GF-D8 (cell line): ENCODE results near the gene ARL4A.
"Not testable (repeated sequence)": the region's sequence is repeated elsewhere in the genome, so short reads cannot be mapped to it uniquely, and the experiment has no call there.

Source experiments
- DNase-seq: peaks from one replicate; lab custom pipeline; 2025; lab: John Stamatoyannopoulos, UW

The ARL4A gene, protein sequence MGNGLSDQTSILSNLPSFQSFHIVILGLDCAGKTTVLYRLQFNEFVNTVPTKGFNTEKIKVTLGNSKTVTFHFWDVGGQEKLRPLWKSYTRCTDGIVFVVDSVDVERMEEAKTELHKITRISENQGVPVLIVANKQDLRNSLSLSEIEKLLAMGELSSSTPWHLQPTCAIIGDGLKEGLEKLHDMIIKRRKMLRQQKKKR

DNA sequence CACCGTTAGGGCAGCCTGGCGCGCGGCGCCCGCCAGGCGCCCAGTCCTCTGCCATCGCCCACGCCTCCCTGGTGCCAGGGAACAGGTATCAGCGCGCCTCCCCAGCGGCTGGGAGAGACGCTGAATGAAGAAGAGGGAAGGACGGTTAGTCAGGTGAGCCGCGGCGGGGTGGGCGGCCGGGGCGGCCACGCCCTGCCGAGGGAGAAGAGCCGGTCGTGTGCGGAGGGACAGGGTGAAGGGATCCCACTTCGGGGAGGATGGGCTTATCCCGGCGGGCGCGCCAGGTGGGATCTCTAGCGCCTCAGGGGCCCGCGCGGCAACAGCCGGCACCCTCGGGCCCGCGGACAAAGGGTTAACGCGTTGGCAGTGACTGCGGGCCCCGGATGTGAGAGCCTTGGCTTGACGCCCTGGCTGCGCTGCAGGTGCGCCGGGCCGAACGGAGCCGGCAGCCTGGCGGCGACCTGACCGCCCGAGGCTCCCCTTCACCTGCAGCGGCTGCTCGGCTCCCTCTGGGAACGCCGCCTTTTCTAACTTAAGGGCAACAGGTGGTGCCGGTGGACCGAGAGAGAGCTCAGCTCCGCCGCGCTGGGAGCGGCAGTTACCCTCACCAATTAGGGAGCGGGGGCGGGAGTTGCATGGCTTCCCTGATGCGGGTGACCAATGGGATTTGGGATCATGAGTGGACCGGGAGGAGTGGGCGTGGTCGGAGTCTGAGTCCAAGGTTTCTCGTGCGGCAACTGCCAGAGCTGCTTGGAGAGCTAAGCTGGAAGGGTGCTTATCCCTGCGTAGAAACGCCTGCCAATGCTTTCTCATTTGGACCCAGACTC, at the start of gene ARL4A:
ARL4A (plus strand) TSS at position 743 of the 827 bp plus-strand sequence. CDS start 622 bp downstream, outside the sequence.
- DNase-seq, result peak; percentile 95

DNA sequence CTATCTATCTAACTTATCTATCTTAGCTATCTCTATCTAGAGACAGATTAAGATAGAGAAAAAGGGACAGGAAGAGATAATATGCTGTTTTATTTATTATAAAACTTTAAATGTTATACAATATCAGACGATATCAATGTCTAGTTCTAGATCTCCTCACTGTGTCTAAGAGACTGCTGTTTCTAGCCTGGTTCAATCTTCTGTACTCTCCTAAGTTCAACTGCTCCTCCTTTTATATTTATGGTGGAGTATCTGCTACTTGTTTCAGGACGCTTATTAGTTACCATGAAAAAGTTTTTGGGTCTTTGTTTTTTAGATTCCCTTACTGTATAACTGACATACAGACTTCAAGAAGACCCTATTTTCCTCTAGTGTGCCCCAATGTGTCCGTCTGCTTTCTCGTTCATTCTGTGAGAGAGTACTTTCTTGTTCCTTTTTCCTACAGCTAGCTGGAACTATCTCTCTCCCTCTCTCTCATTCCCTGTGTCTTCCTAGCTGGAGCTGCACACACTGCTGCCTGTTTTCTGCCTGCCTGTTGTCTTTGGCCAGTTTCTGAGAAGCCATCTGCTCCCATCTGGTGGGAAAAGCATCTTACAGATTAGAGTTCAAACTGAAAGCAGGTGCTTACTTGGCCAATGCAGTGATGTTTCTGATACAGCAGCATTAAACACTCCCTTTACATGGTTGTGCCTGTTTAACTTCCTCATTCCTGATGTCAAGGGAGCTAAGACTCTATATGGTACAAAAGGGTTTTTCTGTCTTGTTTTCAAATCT, 49.4 kb upstream of the ARL4A start:
- no peak for DNase-seq

DNA sequence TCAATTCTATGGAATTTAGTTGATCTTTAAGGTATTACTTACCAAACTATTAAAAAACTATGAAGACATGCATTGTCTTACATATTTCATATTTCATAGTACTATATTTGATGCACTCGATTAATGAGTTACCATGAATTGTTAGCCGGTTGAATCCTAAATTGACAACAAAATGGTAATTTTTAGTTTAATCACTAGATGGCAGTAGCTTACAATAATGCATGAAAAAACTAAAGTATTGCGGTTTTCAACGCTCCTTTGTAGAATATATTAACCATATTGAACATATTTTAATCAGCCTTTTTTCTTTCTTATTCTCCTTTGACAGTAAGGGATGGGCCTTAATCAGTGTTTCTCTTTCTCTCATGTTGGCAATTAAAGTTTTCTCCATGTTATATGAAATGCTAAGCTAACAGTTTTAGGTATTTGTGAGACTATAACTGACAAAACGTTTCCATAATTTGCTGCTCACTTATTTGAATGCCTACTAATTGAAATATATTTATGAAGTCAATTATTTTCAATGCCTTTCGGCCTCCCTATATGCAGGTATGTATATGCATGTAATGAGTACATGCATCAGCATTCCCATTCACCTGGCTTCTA, 48.5 kb upstream of the ARL4A start:
- DNase-seq, result peak; percentile 21

DNA sequence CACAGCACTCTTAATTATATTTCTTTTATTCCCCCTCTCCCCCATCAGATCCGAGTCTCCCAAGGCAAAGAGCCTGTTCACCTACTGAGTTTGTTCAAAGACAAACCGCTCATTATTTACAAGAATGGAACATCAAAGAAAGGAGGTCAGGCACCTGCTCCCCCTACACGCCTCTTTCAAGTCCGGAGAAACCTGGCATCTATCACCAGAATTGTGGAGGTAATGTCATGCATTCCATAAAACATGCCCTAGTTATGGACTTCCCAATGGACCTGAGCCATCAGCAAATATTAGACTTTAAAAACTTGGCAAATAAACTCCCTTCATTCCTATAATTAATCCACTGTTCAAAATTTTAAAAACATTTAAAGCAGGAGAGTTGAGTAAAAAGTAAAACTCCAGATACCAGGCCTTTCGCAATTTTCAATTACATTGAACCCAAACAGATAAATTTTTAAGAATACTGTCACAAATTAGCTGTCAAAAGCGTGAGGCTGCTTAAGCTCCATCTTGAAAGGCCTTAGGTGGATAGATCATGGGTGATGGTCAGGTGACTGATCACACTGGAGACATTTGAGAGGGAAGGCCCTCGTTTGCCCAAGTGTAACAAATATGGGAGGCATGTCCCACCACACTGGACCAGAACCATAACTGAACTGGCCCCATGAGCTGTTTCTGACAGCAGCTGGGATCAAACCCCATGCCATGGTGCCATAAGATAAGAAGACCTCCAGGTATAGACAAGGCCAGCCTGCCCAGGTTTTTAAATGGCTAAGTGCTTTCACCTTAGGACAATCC, 46.9 kb upstream of the ARL4A start:
- no peak for DNase-seq

DNA sequence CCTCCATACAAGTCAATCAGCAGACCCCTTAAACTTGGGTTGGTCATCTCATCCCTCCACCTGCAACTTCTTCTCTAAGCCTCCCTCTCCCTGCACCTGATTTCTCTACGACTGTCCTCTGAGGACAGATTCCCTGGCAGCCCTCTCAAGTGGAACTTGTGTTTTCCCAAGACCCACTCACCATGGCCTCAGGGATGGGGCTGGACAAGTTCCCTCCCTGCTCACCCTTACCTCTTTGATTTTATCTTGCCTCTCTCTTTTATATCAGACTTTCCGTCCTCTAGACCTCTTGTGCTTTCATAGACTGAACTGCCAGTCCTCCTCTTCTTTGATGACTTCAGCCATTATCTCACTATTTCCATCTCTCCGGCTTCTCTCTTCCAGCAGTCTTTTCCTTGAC, 46.2 kb upstream of the ARL4A start:
- no peak for DNase-seq

DNA sequence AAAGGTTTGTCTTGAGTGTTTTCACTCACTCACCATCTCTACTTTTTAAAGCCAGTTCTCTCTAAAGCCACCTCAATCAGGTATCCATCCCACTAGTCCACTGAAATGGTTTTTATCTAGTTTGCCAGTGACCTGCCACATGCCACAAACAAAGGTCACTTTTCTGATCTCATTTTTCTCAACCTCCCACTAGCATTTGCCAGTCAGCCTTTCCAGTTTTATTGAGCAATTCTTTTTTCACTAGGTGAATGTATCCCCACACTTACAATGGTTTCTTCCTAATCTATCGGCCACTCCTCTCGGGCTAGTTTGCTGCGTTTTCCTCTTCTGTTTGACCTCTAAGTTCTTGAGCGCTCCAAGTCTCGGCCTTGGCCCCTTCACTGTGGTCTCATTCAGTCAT, 44.9 kb upstream of the ARL4A start:
- no peak for DNase-seq

DNA sequence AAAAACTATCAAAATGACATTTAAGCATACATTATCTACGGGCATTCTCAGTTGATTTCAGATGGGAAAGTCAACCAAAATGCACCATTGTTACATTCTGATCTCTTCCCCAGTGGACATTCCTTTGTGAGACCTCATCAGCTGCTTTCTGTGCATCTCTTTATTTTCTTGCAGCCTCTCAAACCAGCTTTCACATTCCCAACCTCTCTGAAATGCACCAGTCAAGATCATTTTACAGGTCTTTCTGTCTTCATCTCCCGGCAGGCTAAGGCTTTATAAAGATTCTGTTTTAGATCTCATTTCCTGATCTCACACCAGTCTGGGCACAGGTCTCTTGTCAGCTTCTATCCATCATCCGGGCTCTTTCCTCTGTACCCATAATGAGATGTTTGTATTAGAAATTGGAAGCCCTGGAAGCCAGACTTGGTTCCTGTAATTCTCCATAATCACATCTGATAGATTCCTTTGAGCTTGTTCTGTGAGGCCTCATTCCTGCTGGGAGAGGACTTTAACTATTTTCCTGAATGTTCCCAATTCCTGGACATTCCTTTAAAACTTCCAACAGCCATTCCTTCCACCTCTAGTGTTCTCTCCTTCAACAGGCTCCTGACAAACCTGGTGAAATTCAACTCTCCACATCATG, 44.3 kb upstream of the ARL4A start:
- no peak for DNase-seq

DNA sequence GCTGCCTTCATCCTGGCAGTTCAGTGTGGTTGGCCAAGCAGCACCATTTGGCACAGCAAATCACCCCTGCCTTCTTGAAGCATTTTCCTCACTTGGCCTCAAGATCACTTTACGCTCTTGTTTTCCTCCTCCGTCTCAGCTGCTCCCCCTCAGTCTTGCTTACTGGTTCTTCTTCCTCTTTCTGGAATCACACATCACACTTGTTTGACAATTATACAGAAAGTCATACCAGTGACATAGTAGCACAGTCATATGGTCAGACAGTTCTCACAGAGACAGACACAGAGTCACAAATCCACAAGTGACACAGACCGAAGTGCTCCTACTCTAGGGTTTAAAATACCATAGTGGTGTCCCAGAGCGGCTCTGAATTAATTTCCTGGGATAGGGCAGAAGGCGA, 43.8 kb upstream of the ARL4A start:
- no peak for DNase-seq

DNA sequence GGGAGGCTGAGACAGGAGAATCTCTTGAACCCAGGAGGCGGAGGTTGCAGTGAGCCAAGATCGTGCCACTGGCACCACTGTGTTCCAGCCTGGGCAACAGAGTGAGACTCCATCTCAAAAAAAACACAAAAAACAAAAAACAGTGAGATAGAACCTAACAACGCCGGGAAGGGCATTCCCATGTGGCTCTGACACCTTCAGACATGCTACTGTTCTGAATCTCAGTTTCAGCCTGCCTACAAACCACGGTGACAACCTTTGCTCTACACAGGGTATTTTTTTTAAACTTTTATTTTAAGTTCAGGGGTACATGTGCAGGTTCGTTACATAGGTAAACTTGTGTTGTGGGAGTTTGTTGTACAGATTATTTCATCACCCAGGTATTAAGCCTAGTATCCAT, 42.2 kb upstream of the ARL4A start:
- DNase-seq, result not testable (repeated sequence)

DNA sequence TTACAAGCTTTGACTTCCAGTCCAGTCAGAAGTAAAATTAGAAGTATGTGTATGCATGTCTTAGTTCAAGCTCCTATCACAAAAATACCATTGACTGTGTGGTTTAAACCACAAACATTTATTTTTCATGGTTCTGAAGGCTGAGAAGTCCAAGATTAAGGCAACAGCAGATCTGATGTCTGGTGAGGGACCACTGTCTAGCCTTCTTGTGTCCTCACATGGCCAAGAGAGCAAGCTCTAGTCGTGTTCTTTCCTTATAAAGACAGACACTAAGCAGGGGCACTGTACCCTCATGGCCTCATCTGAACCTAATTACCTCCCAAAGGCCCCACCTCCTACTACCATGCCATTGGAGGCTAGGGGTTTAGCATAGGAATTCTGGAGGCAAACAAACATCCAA, 41.3 kb upstream of the ARL4A start:
- no peak for DNase-seq

DNA sequence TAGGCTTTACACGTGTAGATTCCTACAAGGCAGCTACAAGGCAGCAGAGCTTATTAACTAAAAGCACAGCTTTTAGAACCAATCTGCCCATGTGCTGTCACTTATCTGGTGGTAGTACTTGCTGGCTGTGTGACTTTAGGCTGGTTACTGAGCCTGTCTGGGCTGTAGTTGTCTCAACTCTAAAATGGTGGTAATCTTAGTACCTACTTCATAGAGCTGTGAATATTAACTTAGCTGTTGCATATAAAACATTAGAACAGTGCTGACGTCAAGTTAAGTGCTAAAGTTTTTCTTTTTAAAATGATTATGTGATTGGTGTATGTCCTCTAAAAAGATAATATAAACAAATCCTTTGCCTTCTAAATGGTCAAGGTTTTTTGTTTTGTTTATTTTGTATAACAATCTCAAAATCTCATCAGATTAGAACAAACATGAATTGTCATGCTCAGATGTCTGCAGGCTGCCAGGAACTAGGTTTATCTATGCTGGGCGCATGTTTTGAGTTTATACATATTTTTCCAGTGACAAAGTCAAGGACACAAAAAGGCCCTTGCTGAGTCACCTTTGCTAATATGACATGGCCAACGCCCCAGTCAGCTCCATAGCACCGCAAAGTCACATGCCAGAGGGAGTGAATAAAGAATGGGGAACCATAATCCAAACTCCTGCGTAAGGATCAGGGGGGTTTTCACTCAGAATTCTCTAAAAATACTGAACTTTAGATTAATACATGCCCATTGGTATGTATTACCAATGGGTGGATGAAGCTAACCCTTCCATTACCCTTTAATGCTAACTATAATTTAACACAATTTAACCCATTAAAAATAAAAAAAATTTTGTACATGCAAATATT, 39.8 kb upstream of the ARL4A start:
- no peak for DNase-seq

DNA sequence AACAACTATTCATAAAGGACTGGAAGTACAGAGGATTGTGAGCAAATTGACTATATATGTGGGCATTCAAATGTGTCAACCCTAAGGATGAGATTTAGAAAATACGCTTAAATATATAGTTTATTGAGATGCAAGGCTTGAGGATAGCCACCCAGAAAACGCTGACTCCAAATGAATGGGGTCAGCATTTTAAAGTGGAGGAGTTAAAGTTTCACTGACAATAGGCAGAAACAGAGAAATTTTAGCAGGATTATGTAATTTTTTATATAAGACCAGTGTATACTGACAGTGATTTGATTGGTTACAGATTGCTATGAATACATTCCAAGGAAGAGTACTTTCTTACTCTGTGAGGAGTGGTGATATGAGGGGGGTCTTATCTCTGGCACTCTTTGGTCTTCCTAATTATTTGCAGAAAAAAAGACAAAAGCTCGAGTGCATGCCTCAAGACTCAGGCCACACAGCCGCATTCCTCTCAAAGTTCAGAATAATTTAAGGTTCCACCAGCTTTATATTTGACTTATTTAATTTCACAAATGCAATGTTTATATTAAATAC, 38.6 kb upstream of the ARL4A start:
- DNase-seq, result no peak

DNA sequence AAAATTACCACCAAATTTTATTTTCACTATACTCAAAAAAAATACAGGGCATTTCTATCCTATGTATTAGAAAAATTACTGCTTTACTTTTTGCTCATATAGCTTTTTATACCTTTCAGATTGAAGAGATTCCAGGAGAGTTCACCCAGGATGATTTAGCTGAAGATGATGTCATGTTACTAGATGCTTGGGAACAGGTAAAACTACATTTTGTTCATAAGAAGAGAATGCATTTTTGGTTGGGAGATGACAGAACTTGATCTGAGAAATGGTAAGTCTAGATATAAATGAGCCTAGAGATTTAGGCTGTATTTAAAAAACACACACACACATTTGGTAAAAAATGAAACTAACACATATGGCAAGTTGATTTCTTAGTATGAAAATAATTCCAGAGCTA, 38.1 kb upstream of the ARL4A start:
- no peak for DNase-seq

DNA sequence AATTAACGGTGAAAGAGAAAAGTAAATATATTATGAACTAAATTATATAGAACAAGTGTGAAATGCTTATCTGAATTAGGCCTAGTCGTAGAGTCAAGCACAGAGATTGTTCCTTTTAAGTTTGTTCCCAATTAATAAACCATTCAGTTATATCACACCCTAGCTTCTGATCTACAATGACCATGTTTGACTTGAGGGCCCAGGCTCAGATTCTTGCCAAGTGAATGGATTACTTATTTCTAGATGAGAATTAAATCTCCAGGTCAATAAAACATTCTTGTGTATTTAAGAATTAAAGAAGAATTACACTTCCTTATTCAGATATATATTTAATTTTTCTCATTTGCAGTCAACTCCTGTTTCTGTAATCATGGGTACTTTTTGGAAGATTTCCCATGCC, 37.4 kb upstream of the ARL4A start:
- DNase-seq, result no peak

DNA sequence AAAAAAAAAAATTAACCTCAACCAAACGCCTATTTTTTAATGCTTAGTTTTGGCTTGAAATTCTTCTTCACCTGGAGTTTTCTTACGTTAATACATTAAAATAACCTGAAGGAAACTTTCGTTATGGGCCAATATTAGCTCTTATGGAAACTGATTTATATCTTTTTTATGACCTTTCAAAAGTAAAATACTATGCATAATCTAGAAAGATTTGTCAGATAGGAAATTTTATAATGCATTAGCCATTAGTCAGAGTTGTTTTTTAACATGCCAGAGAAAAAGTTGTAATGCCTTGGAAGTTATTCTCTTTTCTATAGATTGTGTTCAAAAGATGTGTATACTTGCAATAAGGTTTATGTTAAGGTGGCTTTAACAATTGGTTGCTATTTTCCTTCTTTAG, 34.3 kb upstream of the ARL4A start:
- no peak for DNase-seq

DNA sequence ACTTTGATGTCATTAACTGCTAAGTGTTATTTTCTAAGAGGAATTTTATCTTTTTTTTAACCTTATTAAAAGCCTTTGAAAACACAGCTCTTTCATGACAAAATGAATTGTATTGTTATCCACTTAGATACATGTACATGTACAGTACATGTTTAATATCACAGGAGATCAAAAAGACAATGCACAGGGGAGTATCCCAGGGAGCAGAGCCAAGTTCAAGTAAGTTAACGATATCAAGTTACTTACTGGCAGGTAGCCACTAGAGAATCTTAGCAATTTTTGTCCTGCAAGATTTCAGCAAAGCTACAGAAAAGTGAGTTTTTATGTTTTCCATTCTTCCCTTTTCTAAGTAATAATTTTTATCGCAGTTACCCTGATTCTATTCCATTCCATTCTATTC, 33.9 kb upstream of the ARL4A start:
- no peak for DNase-seq

DNA sequence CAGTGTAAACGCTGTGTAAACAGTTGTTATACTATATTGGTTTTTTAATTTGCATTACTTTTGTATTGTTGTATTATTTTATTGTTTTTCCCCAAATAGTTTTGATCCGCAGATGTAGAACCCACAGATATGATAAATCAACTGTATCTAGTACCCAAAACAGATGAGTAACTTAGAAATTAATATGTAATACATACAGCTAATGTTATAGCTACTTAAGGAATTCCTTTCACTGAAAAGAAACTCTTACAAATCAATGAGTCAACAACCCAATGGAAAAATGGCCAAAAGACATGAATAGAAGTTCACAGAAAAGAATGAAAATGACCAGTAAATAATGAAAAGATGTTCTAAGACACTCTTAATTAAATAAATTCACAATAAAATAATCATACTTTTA, 32.3 kb upstream of the ARL4A start:
- DNase-seq, result no peak

DNA sequence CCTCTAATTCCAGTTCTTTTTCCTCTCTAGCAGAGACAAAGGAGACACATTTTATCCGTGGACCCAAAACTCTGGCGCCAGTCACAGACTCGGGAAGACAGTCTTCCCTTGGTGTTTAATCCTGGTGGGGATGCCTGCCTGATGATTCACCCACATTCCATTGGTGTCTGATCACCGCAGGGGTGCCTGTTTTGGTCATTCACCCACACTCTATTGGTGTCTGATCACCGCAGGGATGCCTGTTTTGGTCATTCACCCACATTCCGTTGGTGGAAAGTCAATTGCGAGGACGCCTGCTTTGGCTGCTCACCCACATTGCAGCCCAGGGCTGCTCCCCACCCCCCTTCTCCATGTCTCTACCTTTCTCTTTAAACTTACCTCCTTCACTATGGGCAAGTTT, 27.0 kb upstream of the ARL4A start:
- DNase-seq, result not testable (repeated sequence)

DNA sequence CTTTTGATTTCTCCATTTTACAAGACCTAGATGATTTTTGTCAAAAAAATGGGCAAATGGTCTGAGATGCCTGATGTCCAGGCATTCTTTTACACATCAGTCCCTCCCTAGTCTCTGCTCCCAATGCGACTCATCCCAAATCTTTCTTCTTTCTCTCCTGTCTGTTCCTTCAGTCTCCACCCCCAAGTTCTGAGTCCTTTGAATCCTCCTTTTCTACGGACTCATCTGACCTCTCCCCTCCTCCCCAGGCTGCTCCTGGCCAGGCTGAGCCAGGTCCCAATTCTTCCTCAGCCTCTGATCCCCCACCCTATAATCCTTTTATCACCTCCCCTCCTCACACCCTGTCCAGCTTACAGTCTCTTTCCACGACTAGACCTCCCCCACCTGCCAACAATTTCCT, 26.4 kb upstream of the ARL4A start:
- DNase-seq, result not testable (repeated sequence)

DNA sequence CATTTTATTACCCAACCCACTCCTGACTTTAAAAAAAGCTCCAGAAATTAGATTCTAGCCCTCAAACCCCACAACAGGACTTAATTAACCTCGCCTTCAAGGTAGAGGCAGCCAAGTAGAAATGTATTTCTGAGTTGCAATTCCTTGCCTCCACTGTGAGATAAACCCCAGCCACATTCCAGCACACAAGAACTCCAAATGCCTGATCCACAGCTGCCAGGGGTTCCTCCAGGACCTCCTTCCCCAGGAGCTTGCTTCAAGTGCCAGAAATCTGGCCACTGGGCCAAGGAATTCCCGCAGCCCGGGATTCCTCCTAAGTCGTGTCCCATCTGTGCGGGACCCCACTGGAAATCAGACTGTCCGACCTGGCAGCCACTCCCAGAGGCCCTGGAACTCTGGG, 25.9 kb upstream of the ARL4A start:
- DNase-seq, result no peak
